ENCODE data around the gene SPEG. TPM values are rescaled to one million over a fixed set of nuclear protein-coding genes. Genes with fewer than 3 reads are reported as not detected.

Gene SPEG
- total and polyA plus RNA-seq, 2 of the 13 experiments (the other 11 are each of a cell fraction or from before 2014, with no cell fraction given): 0.18 to 0.24 TPM

- TF ChIP-seq ATRX (CRISPR knock-in tag; IDR thresholded peaks at IDR 0.05; ENCODE audit: borderline replicate concordance) (no peak), TIGD3 (CRISPR knock-in tag; IDR thresholded peaks at IDR 0.05; ENCODE audit: borderline replicate concordance) (no peak), ZNF230 (CRISPR knock-in tag; IDR thresholded peaks at IDR 0.05) (no peak), XBP1 (CRISPR knock-in tag; IDR thresholded peaks at IDR 0.05) (no peak), HNF4A (CRISPR knock-in tag; IDR thresholded peaks at IDR 0.05) (no peak), PBX3 (CRISPR knock-in tag; IDR thresholded peaks at IDR 0.05; ENCODE audit: borderline replicate concordance) (no peak), ZSCAN30 (CRISPR knock-in tag; IDR thresholded peaks at IDR 0.05) (no peak), ZNF331 (CRISPR knock-in tag; IDR thresholded peaks at IDR 0.05) (no peak), CERS6 (CRISPR knock-in tag; IDR thresholded peaks at IDR 0.05) (no peak), ZZZ3 (CRISPR knock-in tag; IDR thresholded peaks at IDR 0.05; ENCODE audit: borderline replicate concordance) (no peak), ZNF256 (CRISPR knock-in tag; conservative IDR thresholded peaks at IDR 0.05) (no peak), RXRA (CRISPR knock-in tag; IDR thresholded peaks at IDR 0.05) (no peak), CENPBD1 (CRISPR knock-in tag; IDR thresholded peaks at IDR 0.05; ENCODE audit: borderline replicate concordance, low read depth) (no peak), ARID5B (CRISPR knock-in tag; IDR thresholded peaks at IDR 0.05) (peak; percentile 84), ZBTB2 (CRISPR knock-in tag; IDR thresholded peaks at IDR 0.05; ENCODE audit: low read depth) (no peak), ZNF556 (CRISPR knock-in tag; IDR thresholded peaks at IDR 0.05; ENCODE audit: borderline replicate concordance) (no peak), IRX3 (CRISPR knock-in tag; IDR thresholded peaks at IDR 0.05; ENCODE audit: borderline replicate concordance, low read depth) (no peak), SYNCRIP (IDR thresholded peaks at IDR 0.05; ENCODE audit: insufficient read depth, low read depth, low read length) (no peak), ZFP36L2 (CRISPR knock-in tag; IDR thresholded peaks at IDR 0.05) (no peak), SRSF4 (IDR thresholded peaks at IDR 0.05; ENCODE audit: low read depth, low read length, poor library complexity, severe bottlenecking) (no peak)
Measured at GRCh38 chr2:219398721-219399363, 35.8 kb upstream of the SPEG start (continued).
